IPS-20b (cell line): ENCODE data around the gene ZNF341.
"Not testable (repeated sequence)": the region's sequence is repeated elsewhere in the genome, so short reads cannot be mapped to it uniquely, and the experiment has no call there.

ENCODE experiments used
- H3K27ac ChIP-seq: one replicate; pipeline ENCODE4 v1.5.1; 2013; ENCODE audit warnings: low read length
- H3K27me3 ChIP-seq: 2 replicates; pipeline ENCODE4 v1.6.1; 2013; ENCODE audit warnings: mild to moderate bottlenecking, low read length, inconsistent platforms; ENCODE audit not compliant: insufficient read depth
- H3K36me3 ChIP-seq: 2 replicates; pipeline ENCODE4 v1.6.1; 2013; ENCODE audit warnings: low read depth, mild to moderate bottlenecking, inconsistent platforms, low read length, moderate library complexity; ENCODE audit not compliant: insufficient read depth
- H3K4me1 ChIP-seq: 2 replicates; pipeline ENCODE4 v1.6.1; 2013; ENCODE audit warnings: mild to moderate bottlenecking, control low read depth, inconsistent platforms, low read length, moderate library complexity; ENCODE audit not compliant: insufficient read depth
- H3K4me3 ChIP-seq: 2 replicates; pipeline ENCODE4 v1.5.1; 2013; ENCODE audit warnings: mild to moderate bottlenecking, low read length, inconsistent platforms
- H3K9ac ChIP-seq: 2 replicates; pipeline ENCODE4 v1.6.1; 2013; ENCODE audit warnings: low read depth, mild to moderate bottlenecking, inconsistent platforms, low read length, moderate library complexity
- H3K9me3 ChIP-seq: 2 replicates; pipeline ENCODE4 v1.6.1; 2013; ENCODE audit warnings: mild to moderate bottlenecking, low read depth, low read length, inconsistent platforms; ENCODE audit not compliant: insufficient read depth

ZNF341 gene

GRCh38 chr20:33791959-33792597 is 60.3 kb downstream of the ZNF341 start:
- no peak overlapping the region for H3K27ac ChIP-seq

GRCh38 chr20:33792598-33792989 is 60.8 kb downstream of the ZNF341 start:
- H3K36me3 ChIP-seq, H3K4me3 ChIP-seq, H3K9me3 ChIP-seq, H3K27me3 ChIP-seq, H3K9ac ChIP-seq, H3K27ac ChIP-seq, H3K4me1 ChIP-seq: not testable (repeated sequence)

More at GRCh38 chr20:33791959-33792597, 60.3 kb downstream of the ZNF341 start:
- no peak overlapping the region for H3K4me3 ChIP-seq
- no peaks in the 10 kb centered on the region for H3K36me3 ChIP-seq
- no peaks in the 10 kb centered on the region for H3K9me3 ChIP-seq
- H3K27me3 ChIP-seq: no peaks in the 10 kb centered on the region
- no peak overlapping the region for H3K9ac ChIP-seq
- H3K4me1 ChIP-seq: no peaks in the 10 kb centered on the region

- H3K4me3 ChIP-seq: no peak overlapping the region
- no peak overlapping the region for H3K27ac ChIP-seq
- no peak overlapping the region for H3K9ac ChIP-seq
- no peaks in the 10 kb centered on the region for H3K27me3 ChIP-seq
- H3K9me3 ChIP-seq: no peaks in the 10 kb centered on the region
- no peaks in the 10 kb centered on the region for H3K4me1 ChIP-seq
- no peaks in the 10 kb centered on the region for H3K36me3 ChIP-seq
Measured at GRCh38 chr20:33793011-33793931, 61.5 kb downstream of the ZNF341 start.

- H3K4me3 ChIP-seq: no peak overlapping the region
- H3K27ac ChIP-seq: no peak overlapping the region
- no peaks in the 10 kb centered on the region for H3K36me3 ChIP-seq
- H3K9me3 ChIP-seq: no peaks in the 10 kb centered on the region
- no peak overlapping the region for H3K9ac ChIP-seq
- no peaks in the 10 kb centered on the region for H3K27me3 ChIP-seq
- H3K4me1 ChIP-seq: no peaks in the 10 kb centered on the region
Measured at GRCh38 chr20:33796263-33796906, 64.6 kb downstream of the ZNF341 start.

- no peak overlapping the region for H3K27ac ChIP-seq
- H3K27me3 ChIP-seq: no peaks in the 10 kb centered on the region
- no peaks in the 10 kb centered on the region for H3K9me3 ChIP-seq
- H3K36me3 ChIP-seq: no peaks in the 10 kb centered on the region
- H3K4me3 ChIP-seq: no peak overlapping the region
- H3K4me1 ChIP-seq: no peaks in the 10 kb centered on the region
- H3K9ac ChIP-seq: no peak overlapping the region
Measured at GRCh38 chr20:33796907-33797544, 65.2 kb downstream of the ZNF341 start.

GRCh38 chr20:33798444-33798843 is 66.6 kb downstream of the ZNF341 start:
- no peaks in the 10 kb centered on the region for H3K36me3 ChIP-seq
- no peak overlapping the region for H3K27ac ChIP-seq
- no peaks in the 10 kb centered on the region for H3K27me3 ChIP-seq
- no peaks in the 10 kb centered on the region for H3K9me3 ChIP-seq
- H3K4me1 ChIP-seq: no peaks in the 10 kb centered on the region
- no peak overlapping the region for H3K4me3 ChIP-seq
- no peak overlapping the region for H3K9ac ChIP-seq

- no peaks in the 10 kb centered on the region for H3K36me3 ChIP-seq
- H3K27me3 ChIP-seq: no peaks in the 10 kb centered on the region
- H3K4me3 ChIP-seq: no peak overlapping the region
- no peaks in the 10 kb centered on the region for H3K4me1 ChIP-seq
- no peak overlapping the region for H3K27ac ChIP-seq
- no peak overlapping the region for H3K9ac ChIP-seq
- H3K9me3 ChIP-seq: no peaks in the 10 kb centered on the region
Measured at GRCh38 chr20:33803921-33804337, 72.1 kb downstream of the ZNF341 start.

GRCh38 chr20:33808388-33808787 is 76.6 kb downstream of the ZNF341 start:
- Histone ChIP-seq H3K36me3 (no peaks in the 10 kb centered on the region), H3K9me3 (no peaks in the 10 kb centered on the region), H3K27me3 (no peaks in the 10 kb centered on the region)

GRCh38 chr20:33810259-33810658 is 78.5 kb downstream of the ZNF341 start:
- Histone ChIP-seq H3K4me3 (no peak overlapping the region), H3K9ac (no peak overlapping the region), H3K27ac (no peak overlapping the region), H3K9me3 (no peaks in the 10 kb centered on the region), H3K27me3 (no peaks in the 10 kb centered on the region), H3K36me3 (0 out of 2 replicates have a peak, but pooled peaks cover 1% of the 10 kb centered on the region), H3K4me1 (peaks cover 8% of the 10 kb centered on the region; the same call in 1 of the 2 replicates)

More at GRCh38 chr20:33808388-33808787, 76.6 kb downstream of the ZNF341 start:
- no peak overlapping the region for H3K4me3 ChIP-seq
- peaks cover 8% of the 10 kb centered on the region; the same call in 1 of the 2 replicates for H3K4me1 ChIP-seq
- no peak overlapping the region for H3K9ac ChIP-seq
- no peak overlapping the region for H3K27ac ChIP-seq

- Histone ChIP-seq H3K36me3 (peaks cover 5% of the 10 kb centered on the region; the same call in 1 of the 2 replicates), H3K4me1 (peaks cover 8% of the 10 kb centered on the region; the same call in 1 of the 2 replicates), H3K9me3 (no peaks in the 10 kb centered on the region), H3K27me3 (no peaks in the 10 kb centered on the region), H3K27ac (no peak within 1 kb of the TSS), H3K9ac (peak within 1 kb of the TSS; percentile 81), H3K4me3 (peak within 1 kb of the TSS; percentile 72)
Measured at GRCh38 chr20:33810885-33811775, 79.3 kb downstream of the ZNF341 start, which contains the start of gene CHMP4B. TSS of gene CHMP4B (plus strand) at chr20:33811348. CDS start at chr20:33811469, 121 bp downstream.
